Body of pancreas (tissue), 4 donors: ENCODE results near the gene PYURF. TPM values are rescaled to one million over a fixed set of nuclear protein-coding genes. Genes with fewer than 3 reads are reported as not detected.

Experiments
- ATAC-seq: fragments of 150-250 bp; one replicate; pipeline ENCODE4 v1.9.1; 2016
- DNase-seq, 4 donors: peaks; one replicate each; pipeline ENCODE4 v3.0.0-alpha.2; 2019
- H3K27ac ChIP-seq, 4 donors: fragments of 200-600 bp; sonication (generic); 1 replicate in 3 of 4; 2 replicates in 1 of 4; pipeline versions ENCODE4 v1.5.1 to v1.6.1; 2016 to 2019; ENCODE audit warnings: mild to moderate bottlenecking in 1 of 4, mixed read lengths in 1 of 4, moderate library complexity in 1 of 4
- H3K27me3 ChIP-seq, 2 donors: fragments of 200-600 bp; sonication (generic); one replicate each; pipeline ENCODE4 v1.6.0; 2016; ENCODE audit warnings: mild to moderate bottlenecking in 1 of 2
- H3K36me3 ChIP-seq, 2 donors: fragments of 200-600 bp; sonication (generic); replicated peaks in 1 of 2; 2 replicates each; pipeline ENCODE4 v1.5.1; 2016; ENCODE audit warnings: low read depth in 2 of 2; ENCODE audit not compliant: insufficient read depth in 1 of 2
- H3K4me1 ChIP-seq: fragments of 200-600 bp; sonication (generic); one replicate; pipeline ENCODE4 v1.6.0; 2016
- H3K4me3 ChIP-seq, 2 donors: fragments of 200-600 bp; sonication (generic); 1 replicate in 1 of 2; 2 replicates in 1 of 2; pipeline ENCODE4 v1.5.1; 2016 to 2019
- H3K9me3 ChIP-seq, 3 donors: fragments of 200-600 bp; sonication (generic); 1 replicate in 2 of 3; 2 replicates in 1 of 3; pipeline ENCODE4 v1.5.1; 2016
- CTCF ChIP-seq, 7 experiments: fragments of 450-650 bp in 4 of 7; fragments of 200-600 bp in 3 of 7; sonication (generic) in 3 of 7; IDR thresholded peaks; one replicate each; pipeline ENCODE4 v1.5.1; 2016 to 2019; ENCODE audit warnings: antibody characterized with exemption in 7 of 7
- POLR2A ChIP-seq, 3 donors: fragments of 450-650 bp; IDR thresholded peaks; one replicate each; pipeline ENCODE4 v1.6.1; 2016; ENCODE audit warnings: antibody characterized with exemption in 3 of 3, mild to moderate bottlenecking in 2 of 3
- WGBS, 2 donors: methylation state at CpG; one replicate each; pipeline ENCODE4 v1.1.5; 2017; 5-methylcytosine and 5-hydroxymethylcytosine counted together
- intact Hi-C: fragments of 100-400 bp; cut with DNase I; formaldehyde crosslinking; loops from one replicate; pipeline ENCODE4 v1.15.1; 2023
- total RNA-seq, 2 donors: library from RNA; depleted of rRNA; stranded (reverse); fragments of >200 nt; gene quantifications; one replicate each; pipeline ENCODE4 v1.1.0, GENCODE V29; 2016

PYURF gene
- total RNA-seq, 2 donors from 2014 or later: 56.4 to 79.4 TPM

GRCh38 chr4:88477229-88477860 lies 46.2 kb downstream of the PYURF start:
- no peak overlapping the region for H3K27ac ChIP-seq
- TF ChIP-seq CTCF (IDR thresholded peaks at IDR 0.05): no peak
- TF ChIP-seq POLR2A (IDR thresholded peaks at IDR 0.05): no peak
- ATAC-seq (no peak), DNase-seq (no peak)
- H3K4me1 ChIP-seq: no peaks in the 10 kb centered on the region
- H3K4me3 ChIP-seq: no peak overlapping the region
- intact Hi-C loops: no loop called here
- WGBS, 2 donors: 83 to 91% methylated on average over 2 to 4 of the region's 5 CpGs
- H3K36me3 ChIP-seq: peaks cover 0 to 2% of the 10 kb centered on the region in 2 donors
- no peaks in the 10 kb centered on the region for H3K27me3 ChIP-seq
- H3K9me3 ChIP-seq: no peaks in the 10 kb centered on the region

Other genes starting within 250 kb of the PYURF start
- gene PPM1K, start 239.2 kb downstream of the PYURF start, total RNA-seq: 10 to 100 TPM; 29.3 to 56.4 TPM
- gene HERC6, start 144.9 kb downstream of the PYURF start, total RNA-seq: 1 to 10 TPM; 2.3 to 8.8 TPM
- gene HERC5, start 66.7 kb downstream of the PYURF start, total RNA-seq: 1 to 10 TPM; 2.6 to 3.9 TPM
- gene HERC3, start 68.7 kb upstream of the PYURF start, total RNA-seq: 10 to 100 TPM; 10.9 to 19.5 TPM
- gene NAP1L5, start 174.1 kb upstream of the PYURF start, total RNA-seq: 1 to 10 TPM; 3.1 to 7.3 TPM